ENCODE data around the gene ZFP3.
"Not testable (repeated sequence)": the region's sequence is repeated elsewhere in the genome, so short reads cannot be mapped to it uniquely, and the experiment has no call there.

Gene ZFP3

GRCh38 chr17:5139458-5139732, 61.1 kb downstream of the ZFP3 start:
- Histone ChIP-seq H3K27ac (no peak overlapping the region), H3K9me3 (ENCODE audit: low read depth, low read length) (no peaks in the 10 kb centered on the region), H3K4me3 (no peak overlapping the region), H3K36me3 (ENCODE audit: insufficient read depth, low read length) (no peaks in the 10 kb centered on the region), H3K9ac (ENCODE audit: insufficient read length) (no peak overlapping the region)
- no peak for TF ChIP-seq FOXP2 (optimal IDR thresholded peaks at IDR 0.05; ENCODE audit: control extremely low read depth, extremely low read length, insufficient read depth)
- TF ChIP-seq EZH2 (IDR thresholded peaks at IDR 0.05): no peak
- TF ChIP-seq POLR2AphosphoS5 (IDR thresholded peaks at IDR 0.05; ENCODE audit: borderline replicate concordance, low read depth, low read length): no peak
- DNase-seq (ENCODE audit: low read depth, low spot score): no peak

- not testable (repeated sequence) for H3K27ac ChIP-seq; H3K9me3 ChIP-seq (ENCODE audit: low read depth, low read length); DNase-seq (ENCODE audit: low read depth, low spot score)
Observed at GRCh38 chr17:5142877-5143276, 64.6 kb downstream of the ZFP3 start.

More at GRCh38 chr17:5142877-5143276, 64.6 kb downstream of the ZFP3 start:
- not testable (repeated sequence) for H3K36me3 ChIP-seq (ENCODE audit: insufficient read depth, low read length); H3K9ac ChIP-seq (ENCODE audit: insufficient read length); H3K4me3 ChIP-seq

Data from SK-N-MC (cell line).